ENCODE measurements around the gene TLX3.

GRCh38 chr5:171299851-171300250 is 9.2 kb upstream of the TLX3 start:
- TF ChIP-seq CTCF (IDR thresholded peaks at IDR 0.05; ENCODE audit: low read depth, low read length) (no peak), EZH2phosphoT487 (IDR thresholded peaks at IDR 0.05; ENCODE audit: low read depth) (no peak)

All from OCI-LY3 (cell line).